Measurements from ENCODE around the gene ARAP3.

DNA sequence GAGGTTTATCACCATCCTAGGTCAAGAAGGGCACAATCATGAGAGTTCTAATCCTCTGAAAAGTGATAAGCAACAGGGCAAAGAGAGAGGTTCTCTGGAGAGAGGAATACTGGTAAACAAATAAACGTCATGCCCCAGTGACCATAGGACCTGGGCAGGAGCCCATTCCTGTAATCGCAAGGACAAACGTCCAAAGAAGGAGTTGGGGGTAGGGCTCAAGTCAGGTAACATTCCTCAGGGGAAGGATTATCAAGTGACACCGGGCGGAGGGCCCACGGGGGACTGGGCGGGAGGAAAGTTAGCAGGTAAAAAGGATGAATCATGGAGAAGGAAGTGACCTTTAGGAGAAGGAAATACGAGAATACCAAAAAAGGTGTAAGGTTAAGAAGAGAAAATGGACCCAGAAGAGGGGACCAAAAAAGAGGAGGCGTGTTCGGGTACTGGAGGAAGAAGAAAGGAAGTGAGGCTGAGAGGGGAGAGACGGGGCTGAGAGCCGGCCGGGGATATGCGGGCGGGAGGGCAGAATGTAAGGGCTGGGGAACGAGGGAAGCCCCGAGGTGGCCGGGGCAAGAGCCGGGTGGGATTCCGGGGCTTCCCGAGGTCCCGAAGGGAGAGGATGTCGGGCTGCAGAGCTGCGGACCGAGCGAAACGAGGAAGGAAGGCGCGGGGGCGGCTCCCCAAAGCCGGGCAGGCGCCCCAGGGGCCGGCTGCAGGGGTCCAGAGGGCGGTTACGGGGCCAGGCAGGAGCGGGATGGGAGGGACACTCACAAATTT is 63.8 kb downstream of the ARAP3 start:
- TF ChIP-seq, protein P1, sequence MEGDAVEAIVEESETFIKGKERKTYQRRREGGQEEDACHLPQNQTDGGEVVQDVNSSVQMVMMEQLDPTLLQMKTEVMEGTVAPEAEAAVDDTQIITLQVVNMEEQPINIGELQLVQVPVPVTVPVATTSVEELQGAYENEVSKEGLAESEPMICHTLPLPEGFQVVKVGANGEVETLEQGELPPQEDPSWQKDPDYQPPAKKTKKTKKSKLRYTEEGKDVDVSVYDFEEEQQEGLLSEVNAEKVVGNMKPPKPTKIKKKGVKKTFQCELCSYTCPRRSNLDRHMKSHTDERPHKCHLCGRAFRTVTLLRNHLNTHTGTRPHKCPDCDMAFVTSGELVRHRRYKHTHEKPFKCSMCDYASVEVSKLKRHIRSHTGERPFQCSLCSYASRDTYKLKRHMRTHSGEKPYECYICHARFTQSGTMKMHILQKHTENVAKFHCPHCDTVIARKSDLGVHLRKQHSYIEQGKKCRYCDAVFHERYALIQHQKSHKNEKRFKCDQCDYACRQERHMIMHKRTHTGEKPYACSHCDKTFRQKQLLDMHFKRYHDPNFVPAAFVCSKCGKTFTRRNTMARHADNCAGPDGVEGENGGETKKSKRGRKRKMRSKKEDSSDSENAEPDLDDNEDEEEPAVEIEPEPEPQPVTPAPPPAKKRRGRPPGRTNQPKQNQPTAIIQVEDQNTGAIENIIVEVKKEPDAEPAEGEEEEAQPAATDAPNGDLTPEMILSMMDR (IDR thresholded peaks at IDR 0.05) = no peak
- no peak for TF ChIP-seq POLR2AphosphoS5 (IDR thresholded peaks at IDR 0.05; ENCODE audit: low read depth, low read length)
- TF ChIP-seq, protein P2, sequence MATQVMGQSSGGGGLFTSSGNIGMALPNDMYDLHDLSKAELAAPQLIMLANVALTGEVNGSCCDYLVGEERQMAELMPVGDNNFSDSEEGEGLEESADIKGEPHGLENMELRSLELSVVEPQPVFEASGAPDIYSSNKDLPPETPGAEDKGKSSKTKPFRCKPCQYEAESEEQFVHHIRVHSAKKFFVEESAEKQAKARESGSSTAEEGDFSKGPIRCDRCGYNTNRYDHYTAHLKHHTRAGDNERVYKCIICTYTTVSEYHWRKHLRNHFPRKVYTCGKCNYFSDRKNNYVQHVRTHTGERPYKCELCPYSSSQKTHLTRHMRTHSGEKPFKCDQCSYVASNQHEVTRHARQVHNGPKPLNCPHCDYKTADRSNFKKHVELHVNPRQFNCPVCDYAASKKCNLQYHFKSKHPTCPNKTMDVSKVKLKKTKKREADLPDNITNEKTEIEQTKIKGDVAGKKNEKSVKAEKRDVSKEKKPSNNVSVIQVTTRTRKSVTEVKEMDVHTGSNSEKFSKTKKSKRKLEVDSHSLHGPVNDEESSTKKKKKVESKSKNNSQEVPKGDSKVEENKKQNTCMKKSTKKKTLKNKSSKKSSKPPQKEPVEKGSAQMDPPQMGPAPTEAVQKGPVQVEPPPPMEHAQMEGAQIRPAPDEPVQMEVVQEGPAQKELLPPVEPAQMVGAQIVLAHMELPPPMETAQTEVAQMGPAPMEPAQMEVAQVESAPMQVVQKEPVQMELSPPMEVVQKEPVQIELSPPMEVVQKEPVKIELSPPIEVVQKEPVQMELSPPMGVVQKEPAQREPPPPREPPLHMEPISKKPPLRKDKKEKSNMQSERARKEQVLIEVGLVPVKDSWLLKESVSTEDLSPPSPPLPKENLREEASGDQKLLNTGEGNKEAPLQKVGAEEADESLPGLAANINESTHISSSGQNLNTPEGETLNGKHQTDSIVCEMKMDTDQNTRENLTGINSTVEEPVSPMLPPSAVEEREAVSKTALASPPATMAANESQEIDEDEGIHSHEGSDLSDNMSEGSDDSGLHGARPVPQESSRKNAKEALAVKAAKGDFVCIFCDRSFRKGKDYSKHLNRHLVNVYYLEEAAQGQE (IDR thresholded peaks at IDR 0.05; ENCODE audit: insufficient read depth in 1 of 2, low read depth in 2 of 2, low read length in 1 of 2) = no peak
